ENCODE measurements around the gene NEURL2.

GRCh38 chr20:45874576-45874975 lies 16.4 kb downstream of the NEURL2 start:
- TF ChIP-seq HDGF (IDR thresholded peaks at IDR 0.05) (no peak), CTCF (IDR thresholded peaks at IDR 0.05 in 2 of 3, conservative IDR thresholded peaks at IDR 0.05 in 1 of 3; ENCODE audit: control insufficient read depth in 2 of 3, extremely low read depth in 1 of 3, insufficient read depth in 1 of 3, low read depth in 3 of 3, low read length in 3 of 3) (no peak), SRF (IDR thresholded peaks at IDR 0.05; ENCODE audit: low read depth in 2 of 2, low read length in 2 of 2) (no peak), EZH2 (IDR thresholded peaks at IDR 0.05; ENCODE audit: borderline replicate concordance, control insufficient read depth, low read depth, low read length) (no peak), POLR2A (IDR thresholded peaks at IDR 0.05; ENCODE audit: low read depth, low read length) (no peak), HDAC2 (IDR thresholded peaks at IDR 0.05) (no peak), ZSCAN29 (IDR thresholded peaks at IDR 0.05) (no peak), ZNF274 (IDR thresholded peaks at IDR 0.05; ENCODE audit: insufficient read depth, insufficient read length) (no peak), MTA2 (IDR thresholded peaks at IDR 0.05; ENCODE audit: low read depth) (no peak)
- TF ChIP-seq, protein P1, sequence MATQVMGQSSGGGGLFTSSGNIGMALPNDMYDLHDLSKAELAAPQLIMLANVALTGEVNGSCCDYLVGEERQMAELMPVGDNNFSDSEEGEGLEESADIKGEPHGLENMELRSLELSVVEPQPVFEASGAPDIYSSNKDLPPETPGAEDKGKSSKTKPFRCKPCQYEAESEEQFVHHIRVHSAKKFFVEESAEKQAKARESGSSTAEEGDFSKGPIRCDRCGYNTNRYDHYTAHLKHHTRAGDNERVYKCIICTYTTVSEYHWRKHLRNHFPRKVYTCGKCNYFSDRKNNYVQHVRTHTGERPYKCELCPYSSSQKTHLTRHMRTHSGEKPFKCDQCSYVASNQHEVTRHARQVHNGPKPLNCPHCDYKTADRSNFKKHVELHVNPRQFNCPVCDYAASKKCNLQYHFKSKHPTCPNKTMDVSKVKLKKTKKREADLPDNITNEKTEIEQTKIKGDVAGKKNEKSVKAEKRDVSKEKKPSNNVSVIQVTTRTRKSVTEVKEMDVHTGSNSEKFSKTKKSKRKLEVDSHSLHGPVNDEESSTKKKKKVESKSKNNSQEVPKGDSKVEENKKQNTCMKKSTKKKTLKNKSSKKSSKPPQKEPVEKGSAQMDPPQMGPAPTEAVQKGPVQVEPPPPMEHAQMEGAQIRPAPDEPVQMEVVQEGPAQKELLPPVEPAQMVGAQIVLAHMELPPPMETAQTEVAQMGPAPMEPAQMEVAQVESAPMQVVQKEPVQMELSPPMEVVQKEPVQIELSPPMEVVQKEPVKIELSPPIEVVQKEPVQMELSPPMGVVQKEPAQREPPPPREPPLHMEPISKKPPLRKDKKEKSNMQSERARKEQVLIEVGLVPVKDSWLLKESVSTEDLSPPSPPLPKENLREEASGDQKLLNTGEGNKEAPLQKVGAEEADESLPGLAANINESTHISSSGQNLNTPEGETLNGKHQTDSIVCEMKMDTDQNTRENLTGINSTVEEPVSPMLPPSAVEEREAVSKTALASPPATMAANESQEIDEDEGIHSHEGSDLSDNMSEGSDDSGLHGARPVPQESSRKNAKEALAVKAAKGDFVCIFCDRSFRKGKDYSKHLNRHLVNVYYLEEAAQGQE (IDR thresholded peaks at IDR 0.05; ENCODE audit: low read depth, low read length) = no peak
- TF ChIP-seq, protein P2, sequence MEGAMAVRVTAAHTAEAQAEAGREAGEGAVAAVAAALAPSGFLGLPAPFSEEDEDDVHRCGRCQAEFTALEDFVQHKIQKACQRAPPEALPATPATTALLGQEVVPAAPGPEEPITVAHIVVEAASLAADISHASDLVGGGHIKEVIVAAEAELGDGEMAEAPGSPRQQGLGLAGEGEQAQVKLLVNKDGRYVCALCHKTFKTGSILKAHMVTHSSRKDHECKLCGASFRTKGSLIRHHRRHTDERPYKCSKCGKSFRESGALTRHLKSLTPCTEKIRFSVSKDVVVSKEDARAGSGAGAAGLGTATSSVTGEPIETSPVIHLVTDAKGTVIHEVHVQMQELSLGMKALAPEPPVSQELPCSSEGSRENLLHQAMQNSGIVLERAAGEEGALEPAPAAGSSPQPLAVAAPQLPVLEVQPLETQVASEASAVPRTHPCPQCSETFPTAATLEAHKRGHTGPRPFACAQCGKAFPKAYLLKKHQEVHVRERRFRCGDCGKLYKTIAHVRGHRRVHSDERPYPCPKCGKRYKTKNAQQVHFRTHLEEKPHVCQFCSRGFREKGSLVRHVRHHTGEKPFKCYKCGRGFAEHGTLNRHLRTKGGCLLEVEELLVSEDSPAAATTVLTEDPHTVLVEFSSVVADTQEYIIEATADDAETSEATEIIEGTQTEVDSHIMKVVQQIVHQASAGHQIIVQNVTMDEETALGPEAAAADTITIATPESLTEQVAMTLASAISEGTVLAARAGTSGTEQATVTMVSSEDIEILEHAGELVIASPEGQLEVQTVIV (IDR thresholded peaks at IDR 0.05; ENCODE audit: borderline replicate concordance, partially characterized antibody) = no peak
- TF ChIP-seq, protein P3, sequence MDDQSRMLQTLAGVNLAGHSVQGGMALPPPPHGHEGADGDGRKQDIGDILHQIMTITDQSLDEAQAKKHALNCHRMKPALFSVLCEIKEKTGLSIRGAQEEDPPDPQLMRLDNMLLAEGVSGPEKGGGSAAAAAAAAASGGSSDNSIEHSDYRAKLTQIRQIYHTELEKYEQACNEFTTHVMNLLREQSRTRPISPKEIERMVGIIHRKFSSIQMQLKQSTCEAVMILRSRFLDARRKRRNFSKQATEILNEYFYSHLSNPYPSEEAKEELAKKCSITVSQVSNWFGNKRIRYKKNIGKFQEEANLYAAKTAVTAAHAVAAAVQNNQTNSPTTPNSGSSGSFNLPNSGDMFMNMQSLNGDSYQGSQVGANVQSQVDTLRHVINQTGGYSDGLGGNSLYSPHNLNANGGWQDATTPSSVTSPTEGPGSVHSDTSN (IDR thresholded peaks at IDR 0.05; ENCODE audit: insufficient replicate concordance, low read depth, low read length) = no peak
